Naive thymus-derived CD4-positive, alpha-beta T cell (primary cell): ENCODE results near the gene ZC3HAV1. TPM values are rescaled to one million over a fixed set of nuclear protein-coding genes. Genes with fewer than 3 reads are reported as not detected.

Source experiments
- ATAC-seq: fragments of 150-1000 bp; cut with Tn5 transposase; 2 replicates; pipeline ENCODE4 v1.10.0; 2021; ENCODE audit warnings: mild to moderate bottlenecking, moderate library complexity
- CTCF ChIA-PET: fragments of 350-600 bp; sonication (Branson Sonifier 250); formaldehyde crosslinking; loops from one replicate; lab custom pipeline; 2021; ENCODE audit warnings: antibody characterized with exemption; lab: Charles Lee
- POLR2A ChIA-PET: fragments of 350-600 bp; sonication (Branson Sonifier 250); formaldehyde crosslinking; loops from one replicate; lab custom pipeline; 2021; ENCODE audit warnings: antibody characterized with exemption, inconsistent platforms; lab: Charles Lee
- DNase-seq, 9 donors: peaks; one replicate each; pipeline versions ENCODE4 v3.0.0 to v3.0.0-alpha.2; 2020 to 2022; ENCODE audit warnings: mixed read lengths in 1 of 9
- H3K27ac ChIP-seq: one replicate; pipeline ENCODE4 v1.7.0; 2013; ENCODE audit warnings: mild to moderate bottlenecking, low read depth, low read length, moderate library complexity
- H3K27me3 ChIP-seq, 2 donors: one replicate each; pipeline ENCODE4 v1.7.0; 2013; ENCODE audit warnings: low read length in 2 of 2, mild to moderate bottlenecking in 2 of 2, moderate library complexity in 2 of 2; ENCODE audit not compliant: control insufficient read depth in 2 of 2, insufficient read depth in 2 of 2
- H3K36me3 ChIP-seq, 3 experiments: 1 replicate in 2 of 3; 2 replicates in 1 of 3; pipeline ENCODE4 v1.7.0; 2013; ENCODE audit warnings: low read length in 3 of 3, mild to moderate bottlenecking in 3 of 3, moderate library complexity in 1 of 3; ENCODE audit not compliant: insufficient read depth in 3 of 3, control insufficient read depth in 2 of 3
- H3K4me1 ChIP-seq, 2 donors: one replicate each; pipeline ENCODE4 v1.7.0; 2013; ENCODE audit warnings: low read length in 2 of 2, mild to moderate bottlenecking in 2 of 2, moderate library complexity in 1 of 2; ENCODE audit not compliant: control insufficient read depth in 2 of 2, insufficient read depth in 2 of 2
- H3K4me3 ChIP-seq: 2 replicates; pipeline ENCODE4 v1.7.0; 2013; ENCODE audit warnings: mild to moderate bottlenecking, low read length
- H3K9me3 ChIP-seq, 3 experiments: 1 replicate in 2 of 3; 2 replicates in 1 of 3; pipeline ENCODE4 v1.7.0; 2013; ENCODE audit warnings: low read length in 3 of 3; ENCODE audit not compliant: control insufficient read depth in 2 of 3
- H3K27ac Mint-ChIP-seq, 9 donors: one replicate each; pipeline ENCODE4 v1.8.0; 2020 to 2022; ENCODE audit warnings: mixed read lengths in 9 of 9, mild to moderate bottlenecking in 8 of 9, moderate library complexity in 5 of 9, inconsistent platforms in 2 of 9
- H3K27me3 Mint-ChIP-seq, 5 donors: one replicate each; pipeline ENCODE4 v1.8.0; 2021 to 2022; ENCODE audit warnings: mixed read lengths in 5 of 5, mild to moderate bottlenecking in 1 of 5
- H3K36me3 Mint-ChIP-seq, 5 donors: one replicate each; pipeline ENCODE4 v1.8.0; 2020 to 2022; ENCODE audit warnings: mixed read lengths in 5 of 5, mild to moderate bottlenecking in 3 of 5, inconsistent platforms in 1 of 5
- H3K4me1 Mint-ChIP-seq, 7 donors: one replicate each; pipeline ENCODE4 v1.8.0; 2020 to 2022; ENCODE audit warnings: mixed read lengths in 7 of 7, mild to moderate bottlenecking in 3 of 7, inconsistent platforms in 1 of 7
- H3K4me3 Mint-ChIP-seq, 10 donors: one replicate each; pipeline ENCODE4 v1.8.0; 2020 to 2022; ENCODE audit warnings: mild to moderate bottlenecking in 10 of 10, mixed read lengths in 10 of 10, moderate library complexity in 6 of 10, inconsistent platforms in 2 of 10
- H3K9me3 Mint-ChIP-seq, 11 donors: one replicate each; pipeline ENCODE4 v1.8.0; 2020 to 2022; ENCODE audit warnings: mixed read lengths in 11 of 11, mild to moderate bottlenecking in 4 of 11, inconsistent platforms in 1 of 11, moderate library complexity in 1 of 11
- intact Hi-C, 2 donors: fragments of 100-400 bp; cut with micrococcal nuclease; formaldehyde crosslinking; loops; one replicate each; pipeline ENCODE4 v1.15.1; 2023
- polyA plus RNA-seq, 2 donors: library from polyadenylated mRNA; unstranded; fragments of 300-500 nt; fragmentation: Illumina TruSeq; gene quantifications; one replicate each; pipeline ENCODE4 v1.2.3, GENCODE V29; 2021
- total RNA-seq, 6 experiments: library from RNA in 5 of 6; stranded (reverse) in 5 of 6; gene quantifications; 1 replicate in 5 of 6; 2 replicates in 1 of 6; pipeline ENCODE4 v1.2.3 and lab custom pipeline; 2021 to 2026

The ZC3HAV1 gene
- total and polyA plus RNA-seq, 7 experiments from 2014 or later = 129 to 249 (median 157) TPM

GRCh38 chr7:139111811-139112301 lies 2.3 kb upstream of the ZC3HAV1 start:
- intact Hi-C loops = no loop called here
- no peak for DNase-seq
- peak overlapping the region; percentile 37 to 100 (median 71) for H3K4me3 Mint-ChIP-seq

GRCh38 chr7:139111147-139111546 lies 1.6 kb upstream of the ZC3HAV1 start:
- peaks cover 26 to 63% (median 57%) of the 10 kb centered on the region in 7 donors for H3K4me1 Mint-ChIP-seq
- intact Hi-C loops = no loop called here
- H3K4me3 ChIP-seq = no peak overlapping the region

More at GRCh38 chr7:139111811-139112301, 2.3 kb upstream of the ZC3HAV1 start:
- Mint-ChIP-seq H3K36me3 (peaks cover 8 to 22% (median 16%) of the 10 kb centered on the region in 5 donors), H3K9me3 (peaks cover 0 to 12% (median 4%) of the 10 kb centered on the region in 11 donors), H3K27me3 (peaks cover 0 to 5% (median 0%) of the 10 kb centered on the region in 5 donors), H3K27ac (peak overlapping the region; percentile 89 to 99 (median 97)), H3K4me1 (peaks cover 27 to 64% (median 58%) of the 10 kb centered on the region in 7 donors)
- ATAC-seq = no peak
- ChIA-PET CTCF (interaction anchor here (0.6 to 3.1 kb wide), 5 partner anchors 8 to 1743 kb away, joined by 3 to 14 read pairs (median 4); no protein-coding TSS in a partner anchor), POLR2A (interaction anchor here (0.8 to 3.9 kb wide), 8 partner anchors 8 to 36 kb away, joined by 3 to 24 read pairs (median 6); no protein-coding TSS in a partner anchor)
- H3K36me3 ChIP-seq = peaks cover 0 to 21% (median 0%) of the 10 kb centered on the region in 3 experiments
- H3K27ac ChIP-seq = peak overlapping the region; percentile 93
- no peaks in the 10 kb centered on the region for H3K9me3 ChIP-seq
- H3K4me1 ChIP-seq = peaks cover 22 to 24% of the 10 kb centered on the region in 2 donors
- no peak overlapping the region for H3K4me3 ChIP-seq
- no peaks in the 10 kb centered on the region for H3K27me3 ChIP-seq

DNA sequence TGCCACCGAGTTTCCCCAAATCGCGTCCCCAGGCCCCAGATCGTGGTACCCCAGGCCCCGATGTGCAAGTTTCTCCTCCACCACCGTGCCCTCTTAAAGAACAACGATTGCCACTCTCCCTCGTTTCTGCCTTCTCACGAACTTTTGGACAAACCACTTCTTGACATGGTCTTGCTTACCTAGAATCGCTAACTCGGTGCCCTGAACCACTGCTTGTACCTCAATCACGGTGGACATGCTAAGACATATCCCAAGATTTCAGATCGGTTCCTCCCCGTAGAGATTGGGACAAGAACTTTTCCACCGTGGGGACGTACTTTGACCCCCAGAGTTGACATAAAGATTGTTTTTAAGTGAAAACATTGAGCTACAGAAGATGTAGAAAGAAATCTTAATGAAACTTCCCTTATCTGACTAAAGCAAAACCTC lies 477 bp upstream of the ZC3HAV1 start:
- peaks cover 16 to 22% of the 10 kb centered on the region in 2 donors for H3K4me1 ChIP-seq
- H3K27me3 Mint-ChIP-seq = no peaks in the 10 kb centered on the region
- DNase-seq (no peak), ATAC-seq (no peak)
- H3K9me3 Mint-ChIP-seq = peaks cover 0 to 12% (median 4%) of the 10 kb centered on the region in 11 donors
- CTCF ChIA-PET = interaction anchor here (0.6 to 0.9 kb wide), 2 partner anchors 15 to 24 kb away, joined by 3 to 4 read pairs; a partner anchor contains a TSS
- H3K27me3 ChIP-seq = no peaks in the 10 kb centered on the region
- no peaks in the 10 kb centered on the region for H3K9me3 ChIP-seq
- intact Hi-C loops = loop anchor here (1.0 to 10.0 kb wide), 11 partner anchors 9 to 1265 kb away; partner anchors contain the start of genes UBN2 (in 2 of the 2) and LUC7L2 (in 1 of the 2)
- H3K4me3 Mint-ChIP-seq = peak overlapping the region; percentile 92 to 100 (median 98)
- peaks cover 24 to 55% (median 46%) of the 10 kb centered on the region in 7 donors for H3K4me1 Mint-ChIP-seq
- H3K4me3 ChIP-seq = peak overlapping the region; percentile 80
- H3K27ac ChIP-seq = peak overlapping the region; percentile 93
- peaks cover 8 to 33% (median 24%) of the 10 kb centered on the region in 5 donors for H3K36me3 Mint-ChIP-seq
- POLR2A ChIA-PET = interaction anchor here (0.6 to 2.1 kb wide), 12 partner anchors 9 to 35 kb away, joined by 3 to 29 read pairs (median 4); no protein-coding TSS in a partner anchor
- H3K27ac Mint-ChIP-seq = peak overlapping the region; percentile 96 to 100 (median 98)
- H3K36me3 ChIP-seq = peaks cover 0 to 21% (median 0%) of the 10 kb centered on the region in 3 experiments

More at GRCh38 chr7:139111147-139111546, 1.6 kb upstream of the ZC3HAV1 start:
- peak overlapping the region; percentile 38 to 100 (median 76) for H3K4me3 Mint-ChIP-seq
- POLR2A ChIA-PET = interaction anchor here (0.6 to 2.1 kb wide), 10 partner anchors 8 to 248 kb away, joined by 3 to 29 read pairs (median 5); partner anchors contain the start of gene LUC7L2
- peaks cover 0 to 12% (median 4%) of the 10 kb centered on the region in 11 donors for H3K9me3 Mint-ChIP-seq
- Histone ChIP-seq H3K36me3 (peaks cover 0 to 21% (median 0%) of the 10 kb centered on the region in 3 experiments), H3K27ac (peak overlapping the region; percentile 93), H3K9me3 (no peaks in the 10 kb centered on the region), H3K27me3 (no peaks in the 10 kb centered on the region), H3K4me1 (peaks cover 22 to 24% of the 10 kb centered on the region in 2 donors)
- ATAC-seq (no peak), DNase-seq (no peak)
- H3K27ac Mint-ChIP-seq = peak overlapping the region; percentile 89 to 99 (median 97)
- peaks cover 8 to 26% (median 17%) of the 10 kb centered on the region in 5 donors for H3K36me3 Mint-ChIP-seq
- peaks cover 0 to 5% (median 0%) of the 10 kb centered on the region in 5 donors for H3K27me3 Mint-ChIP-seq
- CTCF ChIA-PET = interaction anchor here (0.9 to 1.0 kb wide), 2 partner anchors 22 to 94 kb away, joined by 3 read pairs; a partner anchor contains a TSS

DNA sequence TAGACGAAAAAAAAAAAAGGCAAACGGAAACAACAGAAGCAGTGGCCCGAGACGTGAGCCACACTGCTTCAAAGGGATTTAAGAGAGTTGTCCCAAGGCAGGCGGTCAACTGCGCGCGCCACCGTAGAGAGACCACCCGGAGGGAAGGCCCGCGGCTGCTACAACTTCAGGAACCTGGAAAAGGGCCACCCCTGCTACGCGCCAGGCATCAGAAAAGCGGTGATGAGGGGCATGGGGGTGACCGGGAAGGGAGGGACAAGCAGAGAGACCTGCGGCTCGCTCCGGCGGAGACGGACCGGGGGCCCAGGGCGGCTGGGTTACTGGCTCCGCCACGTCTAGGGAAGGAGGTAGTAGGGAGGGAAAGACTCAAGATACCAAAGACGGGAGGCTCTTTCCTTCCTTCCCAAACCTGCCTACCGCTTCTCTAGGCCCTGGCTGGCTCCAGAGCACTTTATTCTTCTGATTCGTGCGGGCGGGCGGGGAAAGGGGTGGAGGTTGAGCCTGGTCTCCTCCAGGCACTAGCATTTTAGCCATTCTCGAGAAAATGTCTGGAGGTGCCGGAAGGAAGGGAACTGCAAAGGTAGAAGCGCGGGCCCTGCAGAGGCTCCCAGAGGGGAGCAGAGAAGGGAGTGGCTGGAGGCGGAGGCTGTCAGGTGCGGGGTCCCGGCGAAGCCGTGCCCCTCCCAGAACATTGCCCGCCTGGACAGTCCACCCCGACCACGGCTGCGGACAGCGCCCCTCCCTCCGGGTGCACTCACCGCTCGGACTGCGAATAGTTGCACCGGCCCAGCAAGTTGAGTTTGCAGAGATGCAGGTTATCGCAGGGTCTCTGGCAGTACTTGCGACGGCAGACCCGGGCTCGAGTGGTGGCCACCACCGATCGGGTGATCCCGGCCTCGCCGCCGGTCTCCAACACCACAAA lies 993 bp downstream of the ZC3HAV1 start:
- Mint-ChIP-seq H3K36me3 (peaks cover 8 to 46% (median 28%) of the 10 kb centered on the region in 5 donors), H3K27me3 (peaks cover 0 to 2% (median 0%) of the 10 kb centered on the region in 5 donors), H3K4me3 (peak overlapping the region; percentile 92 to 100 (median 98)), H3K9me3 (peaks cover 0 to 12% (median 4%) of the 10 kb centered on the region in 11 donors), H3K4me1 (peaks cover 30 to 46% (median 40%) of the 10 kb centered on the region in 7 donors), H3K27ac (peak overlapping the region; percentile 92 to 100 (median 98))
- DNase-seq (peak in 1 of 9 donors; percentile 42), ATAC-seq (no peak)
- intact Hi-C loops = loop anchor here (1.0 to 10.0 kb wide), 11 partner anchors 8 to 1266 kb away; partner anchors contain the start of genes UBN2 (in 2 of the 2) and LUC7L2 (in 1 of the 2)
- Histone ChIP-seq H3K36me3 (peaks cover 0 to 27% (median 0%) of the 10 kb centered on the region in 3 experiments), H3K27me3 (no peaks in the 10 kb centered on the region), H3K9me3 (no peaks in the 10 kb centered on the region), H3K27ac (peak overlapping the region; percentile 93), H3K4me3 (peak overlapping the region; percentile 80), H3K4me1 (peaks cover 13 to 22% of the 10 kb centered on the region in 2 donors)
- ChIA-PET CTCF (interaction anchor here (0.5 to 1.4 kb wide), 2 partner anchors 11 to 28 kb away, joined by 3 to 5 read pairs; no protein-coding TSS in a partner anchor), POLR2A (interaction anchor here (0.6 to 2.8 kb wide), 11 partner anchors 10 to 34 kb away, joined by 3 to 45 read pairs (median 4); no protein-coding TSS in a partner anchor)

GRCh38 chr7:139106959-139107358 lies 2.6 kb downstream of the ZC3HAV1 start:
- ChIA-PET POLR2A (interaction anchor here (1.1 to 2.8 kb wide), 7 partner anchors 8 to 32 kb away, joined by 3 to 45 read pairs (median 5); no protein-coding TSS in a partner anchor), CTCF (interaction anchor here (1.1 to 1.6 kb wide), 3 partner anchors 12 to 31 kb away, joined by 3 to 5 read pairs (median 5); no protein-coding TSS in a partner anchor)
- no peaks in the 10 kb centered on the region for H3K27me3 ChIP-seq
- peaks cover 32 to 42% (median 38%) of the 10 kb centered on the region in 7 donors for H3K4me1 Mint-ChIP-seq
- ATAC-seq (no peak), DNase-seq (no peak)
- no peaks in the 10 kb centered on the region for H3K9me3 ChIP-seq
- peak overlapping the region; percentile 92 to 99 (median 97) for H3K27ac Mint-ChIP-seq
- peaks cover 20 to 21% of the 10 kb centered on the region in 2 donors for H3K4me1 ChIP-seq
- peak overlapping the region; percentile 92 to 100 (median 98) for H3K4me3 Mint-ChIP-seq
- peaks cover 0 to 12% (median 3%) of the 10 kb centered on the region in 11 donors for H3K9me3 Mint-ChIP-seq
- H3K36me3 ChIP-seq = peaks cover 0 to 27% (median 0%) of the 10 kb centered on the region in 3 experiments
- peak overlapping the region; percentile 93 for H3K27ac ChIP-seq
- peaks cover 0 to 2% (median 0%) of the 10 kb centered on the region in 5 donors for H3K27me3 Mint-ChIP-seq
- H3K4me3 ChIP-seq = peak overlapping the region; percentile 80
- H3K36me3 Mint-ChIP-seq = peaks cover 8 to 53% (median 32%) of the 10 kb centered on the region in 5 donors
- intact Hi-C loops = loop anchor here (10.0 kb wide), 2 partner anchors 1118 to 1268 kb away; no protein-coding TSS in a partner anchor
